HG03060 (cell line): ENCODE results near the gene KCNJ14.

Source experiments
- ATAC-seq: cut with Tn5 transposase; IDR thresholded peaks from one replicate; pipeline ENCODE4 v1.9.1; 2021; ENCODE audit warnings: low read depth, moderate number of reproducible peaks; ENCODE audit not compliant: unreplicated experiment

Gene KCNJ14

GRCh38 chr19:48455171-48455907 is at the start of gene KCNJ14:
Gene KCNJ14 (plus strand): TSS chr19:48455574. CDS start chr19:48461725, 6,151 bp downstream.
- ATAC-seq = no peak

DNA sequence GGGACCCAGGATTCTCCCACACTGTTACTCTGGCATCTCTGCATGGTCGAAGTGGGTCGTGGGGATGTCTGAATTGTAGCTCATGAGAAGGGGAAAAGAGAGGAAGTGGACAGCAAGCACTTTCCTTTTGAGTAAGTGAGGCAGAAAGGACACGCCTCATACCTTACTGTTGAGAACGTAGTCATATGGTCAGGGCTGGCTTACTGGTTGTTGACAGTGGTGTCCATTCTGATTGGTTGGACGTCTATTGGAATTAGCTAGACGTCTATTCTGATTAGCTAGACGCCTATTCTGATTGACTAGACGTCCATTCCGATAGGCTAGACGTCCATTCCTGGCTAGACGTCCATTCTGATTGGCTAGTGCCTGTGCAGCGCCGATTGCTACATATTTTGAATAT is 49.5 kb upstream of the KCNJ14 start:
- ATAC-seq = no peak

DNA sequence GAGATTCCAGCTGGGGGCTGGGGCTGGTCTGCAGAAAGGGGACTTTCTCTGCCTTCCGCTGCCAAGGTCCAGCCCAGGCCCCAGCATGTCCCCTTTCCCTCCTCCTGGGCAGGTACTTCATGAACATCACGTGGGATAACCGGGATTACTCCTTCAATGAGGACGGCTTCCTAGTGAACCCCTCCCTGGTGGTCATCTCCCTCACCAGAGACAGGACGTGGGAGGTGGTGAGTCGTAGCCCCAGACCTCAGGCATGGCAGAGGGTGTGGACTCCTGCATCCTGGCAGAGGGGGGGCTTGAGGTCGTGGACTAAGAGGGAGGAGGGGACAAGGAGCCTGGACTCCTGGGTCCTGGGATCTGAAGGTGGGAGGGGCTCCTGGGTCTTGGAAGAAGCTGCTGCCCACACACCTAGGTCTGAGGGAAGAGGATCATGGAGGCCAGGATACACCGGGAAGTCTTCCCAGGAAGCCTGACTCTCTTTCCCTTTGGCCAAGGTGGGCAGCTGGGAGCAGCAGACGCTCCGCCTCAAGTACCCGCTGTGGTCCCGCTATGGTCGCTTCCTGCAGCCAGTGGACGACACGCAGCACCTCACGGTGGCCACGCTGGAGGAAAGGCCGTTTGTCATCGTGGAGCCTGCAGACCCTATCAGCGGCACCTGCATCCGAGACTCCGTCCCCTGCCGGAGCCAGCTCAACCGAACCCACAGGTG is 41.3 kb upstream of the KCNJ14 start:
- ATAC-seq = no peak

GRCh38 chr19:48415395-48415794 is 40.0 kb upstream of the KCNJ14 start:
- no peak for ATAC-seq

- no peak for ATAC-seq
Measured at GRCh38 chr19:48415806-48416221, 39.6 kb upstream of the KCNJ14 start.

- no peak for ATAC-seq
Measured at GRCh38 chr19:48417421-48417820, 38.0 kb upstream of the KCNJ14 start.

- no peak for ATAC-seq
Measured at GRCh38 chr19:48418317-48419064, 36.9 kb upstream of the KCNJ14 start.

GRCh38 chr19:48419158-48419920 is 36.0 kb upstream of the KCNJ14 start:
- ATAC-seq = no peak

DNA sequence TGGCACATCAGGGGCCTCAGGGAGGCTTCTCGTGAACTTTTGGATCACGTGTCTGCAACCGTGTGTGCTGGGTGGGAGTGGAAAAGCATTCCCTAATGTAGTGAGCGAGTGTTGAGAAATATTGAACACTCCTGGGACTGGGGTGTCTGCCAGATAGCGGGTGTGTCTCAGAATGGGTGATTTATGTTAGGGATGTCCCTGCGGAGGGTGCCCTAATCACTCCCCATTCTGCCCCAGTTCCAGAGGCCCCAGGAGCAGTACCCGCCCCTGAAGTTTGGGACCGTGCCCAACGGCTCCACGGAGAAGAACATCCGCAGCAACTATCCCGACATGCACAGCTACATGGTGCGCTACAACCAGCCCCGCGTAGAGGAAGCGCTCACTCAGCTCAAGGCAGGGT is 33.8 kb upstream of the KCNJ14 start:
- ATAC-seq = no peak

DNA sequence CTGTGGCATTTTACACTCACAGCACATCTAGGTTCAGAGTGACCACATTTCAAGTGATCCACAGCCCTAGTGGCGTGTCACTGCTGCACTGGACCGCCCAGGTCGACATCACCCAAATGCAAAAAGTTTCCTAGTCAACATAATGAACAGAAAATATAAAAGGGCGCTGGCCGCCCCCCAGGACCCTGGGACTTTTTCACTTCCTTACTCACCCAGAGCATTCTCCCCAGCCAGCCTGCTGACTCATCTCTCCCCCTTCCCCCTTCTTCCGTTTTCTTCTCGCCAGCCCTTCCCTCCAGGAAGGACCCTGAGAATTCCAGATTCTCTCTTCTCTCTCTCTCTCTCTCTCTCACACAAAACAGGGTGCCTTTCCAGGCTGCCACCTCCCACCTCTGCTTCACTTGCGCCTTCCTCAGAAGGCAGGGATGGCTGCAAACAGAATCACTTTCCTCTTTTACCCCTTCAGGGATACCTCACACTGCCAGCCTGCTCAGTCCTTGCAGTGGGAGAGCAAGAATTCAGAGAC is 30.6 kb upstream of the KCNJ14 start:
- ATAC-seq = no peak

- ATAC-seq = no peak
Measured at GRCh38 chr19:48428670-48429069, 26.7 kb upstream of the KCNJ14 start.

- ATAC-seq = no peak
Measured at GRCh38 chr19:48433337-48433736, 22.0 kb upstream of the KCNJ14 start.

DNA sequence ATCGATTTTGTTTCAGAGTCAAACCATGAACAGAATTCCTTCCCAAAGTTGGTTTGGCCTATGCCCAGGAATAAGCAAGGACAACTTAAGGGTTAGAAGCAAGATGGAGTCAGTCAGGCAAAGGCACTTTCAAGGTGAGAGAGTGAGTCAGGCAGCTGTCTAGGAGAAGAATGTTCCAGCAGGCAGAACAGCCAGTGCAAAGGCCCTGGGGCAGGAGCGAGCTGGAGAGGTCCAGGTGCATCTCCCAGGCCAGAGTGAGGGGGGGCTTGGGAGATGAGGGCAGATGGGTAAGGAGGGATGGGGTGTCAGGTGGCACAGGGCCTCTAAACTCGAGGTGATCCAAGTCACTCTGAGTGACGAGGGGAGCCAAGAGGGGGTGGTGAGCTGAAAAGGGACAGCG is 18.8 kb upstream of the KCNJ14 start:
- no peak for ATAC-seq

GRCh38 chr19:48441360-48442050 is 13.9 kb upstream of the KCNJ14 start:
- ATAC-seq = no peak

GRCh38 chr19:48442116-48443035 is 13.0 kb upstream of the KCNJ14 start:
- no peak for ATAC-seq

- ATAC-seq = no peak
Measured at GRCh38 chr19:48443256-48443655, 12.1 kb upstream of the KCNJ14 start.

DNA sequence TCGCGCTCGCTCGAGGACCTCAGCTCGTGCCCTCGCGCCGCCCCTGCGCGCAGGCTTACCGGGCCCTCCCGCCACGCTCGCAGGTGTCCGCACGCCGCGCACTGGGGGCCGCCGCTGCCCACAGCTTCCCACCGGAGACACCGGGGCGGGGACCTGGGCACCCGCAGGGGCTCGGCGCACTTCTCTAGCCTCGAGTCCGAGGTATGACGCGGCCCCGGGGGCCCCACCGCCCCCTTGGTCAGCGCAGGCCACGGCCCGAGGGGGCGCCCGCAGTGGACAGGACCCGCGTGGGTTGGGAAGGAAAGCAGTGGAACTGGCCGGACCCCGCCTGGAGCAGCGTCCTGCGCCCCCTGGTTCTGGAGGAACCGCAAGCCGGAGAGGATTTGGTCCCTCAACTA is 11.6 kb upstream of the KCNJ14 start:
- no peak for ATAC-seq

- ATAC-seq = no peak
Measured at GRCh38 chr19:48444129-48444935, 11.0 kb upstream of the KCNJ14 start.
